Pons (tissue), 1 donor: Measurements from ENCODE around the gene HMGCR.

Experiments
- DNase-seq: peaks from one replicate; pipeline ENCODE4 v3.0.0-alpha.2; 2016; ENCODE audit warnings: low spot score

Gene HMGCR

DNA sequence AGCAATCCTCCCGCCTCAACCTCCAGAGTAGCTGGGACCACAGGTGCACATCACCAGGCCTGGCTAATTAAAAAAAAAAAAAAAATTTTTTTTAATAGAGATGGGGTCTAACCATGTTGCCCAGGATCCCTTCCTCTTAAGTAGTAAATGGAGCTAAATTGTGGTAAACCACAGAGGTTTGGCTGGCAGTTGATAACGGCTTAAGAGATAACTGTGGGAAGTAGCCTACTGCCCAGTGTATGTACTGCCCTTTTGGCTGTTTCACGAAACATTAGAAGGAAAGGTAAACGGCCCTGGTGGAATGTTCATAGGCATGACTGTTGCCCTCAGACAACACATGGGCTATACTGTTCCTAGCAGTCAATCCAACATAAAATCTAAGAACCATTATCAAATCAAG, 44.4 kb downstream of the HMGCR start:
- no peak for DNase-seq

DNA sequence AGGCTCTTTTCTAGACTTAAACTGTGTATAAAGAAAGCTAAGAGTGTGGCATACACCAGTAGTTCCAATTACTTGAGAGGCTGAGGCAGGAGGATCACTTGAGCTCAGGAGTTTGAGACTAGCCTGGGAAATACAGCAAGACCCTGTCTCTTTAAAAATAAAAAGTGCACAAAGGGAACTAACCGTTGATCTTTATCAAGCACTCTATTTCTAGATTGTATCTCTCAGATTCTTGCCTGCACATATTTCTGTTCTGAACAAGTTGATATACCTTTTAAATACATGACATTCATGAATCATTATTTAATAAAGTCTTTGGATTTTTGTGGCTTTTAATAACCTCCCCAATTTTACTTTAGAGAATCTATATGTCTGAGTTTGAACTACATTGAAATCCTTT, 47.2 kb downstream of the HMGCR start:
- DNase-seq, result no peak

DNA sequence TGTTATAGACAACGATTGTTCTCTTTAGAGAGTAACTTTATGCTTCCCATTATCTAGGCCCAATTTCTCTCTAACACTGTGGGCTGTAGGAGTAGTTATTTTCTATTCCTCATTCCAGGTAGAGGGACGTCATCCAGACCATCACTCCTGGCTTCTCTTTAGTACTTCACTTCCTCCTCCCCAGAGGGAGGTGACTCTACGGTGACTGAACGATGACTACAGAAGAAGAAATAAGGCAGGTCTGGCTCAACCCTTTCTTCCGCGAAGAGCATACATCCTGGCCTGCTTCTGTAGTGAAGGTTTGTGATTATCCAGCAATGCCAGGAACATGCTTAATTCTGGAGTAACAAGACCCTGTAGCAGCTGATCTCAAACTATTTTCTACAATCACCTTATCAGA, 50.8 kb downstream of the HMGCR start:
- DNase-seq, result no peak

- no peak for DNase-seq
Observed at GRCh38 chr5:75389430-75389829, 52.4 kb downstream of the HMGCR start.

DNA sequence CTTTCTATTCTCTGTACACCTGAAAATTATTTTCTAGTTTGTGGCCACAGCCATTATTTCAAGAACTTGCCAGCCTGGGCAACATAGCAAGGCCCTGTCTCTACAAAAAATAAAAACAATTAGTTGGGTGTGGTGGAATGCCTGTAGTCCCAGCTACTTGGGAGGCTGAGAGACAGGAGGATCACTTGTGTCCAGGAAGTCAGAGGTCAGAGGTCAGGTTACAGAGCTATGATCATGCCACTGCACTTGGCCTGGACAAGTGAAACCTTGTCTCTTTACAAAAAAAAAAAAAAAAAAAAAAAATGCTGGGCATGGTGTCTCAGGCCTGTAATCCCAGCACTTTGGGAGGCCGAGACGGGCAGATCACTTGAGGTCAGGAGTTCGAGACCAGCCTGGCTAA, 58.3 kb downstream of the HMGCR start:
- DNase-seq, result no peak

DNA sequence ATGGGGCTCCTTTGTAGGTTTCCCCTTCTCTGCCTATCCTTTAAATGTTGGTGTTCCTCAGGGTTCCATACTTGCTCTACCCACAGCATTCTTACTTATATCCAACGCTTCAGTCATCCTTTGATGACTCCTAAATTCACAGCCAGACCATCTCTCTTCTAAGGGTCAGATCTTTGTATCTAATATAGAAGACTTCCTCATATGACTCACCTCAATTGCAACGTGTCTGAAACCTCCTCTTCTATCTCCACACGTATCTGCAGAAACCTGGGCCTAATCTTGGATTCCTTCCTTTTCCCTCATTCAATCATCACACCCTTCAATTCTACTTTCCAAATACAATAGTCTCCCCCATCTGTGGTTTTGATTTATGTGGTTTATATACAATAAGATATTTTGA, 68.3 kb downstream of the HMGCR start:
- DNase-seq, result no peak
